Measurements from ENCODE around the gene ZKSCAN5. TPM values are rescaled to one million over a fixed set of nuclear protein-coding genes. Genes with fewer than 3 reads are reported as not detected.
"Not testable (repeated sequence)": the region's sequence is repeated elsewhere in the genome, so short reads cannot be mapped to it uniquely, and the experiment has no call there.

ZKSCAN5 gene
- polyA plus RNA-seq, 1 donor from 2014 or later = 18.6 TPM

DNA sequence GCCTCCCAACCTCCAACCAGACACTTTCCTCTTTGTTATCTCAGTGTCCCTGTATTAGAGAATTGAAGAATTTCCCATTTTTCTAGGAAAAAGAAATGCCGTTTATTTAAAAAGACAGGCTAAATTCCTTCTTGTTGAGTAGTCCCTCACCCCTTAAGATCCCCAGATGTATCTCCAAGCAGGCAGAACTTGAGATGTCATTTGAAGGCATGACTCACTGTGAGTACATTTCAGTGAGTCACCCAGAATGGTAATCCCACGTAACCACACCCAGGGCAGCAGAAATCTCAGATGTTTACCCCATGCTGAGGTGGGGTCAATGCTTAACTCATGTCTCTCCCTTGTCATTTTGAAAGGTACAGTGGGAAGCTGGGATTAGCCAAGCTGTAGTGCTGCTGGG lies 58.4 kb downstream of the ZKSCAN5 start:
- Histone ChIP-seq H3K9me3 (ENCODE audit: low read length) (no peaks in the 10 kb centered on the region), H3K79me2 (replicated peaks; ENCODE audit: insufficient read depth, low read length) (peaks cover 38% of the 10 kb centered on the region), H3F3A (ENCODE audit: insufficient read depth, low read length, poor library complexity, severe bottlenecking) (no peaks in the 10 kb centered on the region), H3K9ac (ENCODE audit: low read length) (no peak overlapping the region), H3K4me3 (ENCODE audit: low read length) (no peak overlapping the region), H3K27me3 (ENCODE audit: insufficient read depth, low read depth, low read length) (no peaks in the 10 kb centered on the region), H3K4me2 (ENCODE audit: low read length) (no peak overlapping the region), H3K9me2 (ENCODE audit: insufficient read depth, low read length) (no peaks in the 10 kb centered on the region), H4K20me1 (ENCODE audit: insufficient read depth) (no peaks in the 10 kb centered on the region), H2AFZ (ENCODE audit: low read depth, low read length) (no peak overlapping the region), H3K36me3 (ENCODE audit: insufficient read depth, low read length) (peaks cover 5% of the 10 kb centered on the region), H3K27ac (ENCODE audit: low read length) (no peak overlapping the region)
- TF ChIP-seq POLR2AphosphoS5 (IDR thresholded peaks at IDR 0.05) (no peak), EP300 (conservative IDR thresholded peaks at IDR 0.05; ENCODE audit: poor library complexity, severe bottlenecking) (no peak), SMC3 (conservative IDR thresholded peaks at IDR 0.05; ENCODE audit: poor library complexity) (no peak), MXI1 (conservative IDR thresholded peaks at IDR 0.05; ENCODE audit: poor library complexity, severe bottlenecking) (no peak), EZH2 (IDR thresholded peaks at IDR 0.05; ENCODE audit: borderline replicate concordance, insufficient read depth, low read length, poor library complexity, severe bottlenecking) (no peak), TAF1 (IDR thresholded peaks at IDR 0.05; ENCODE audit: low read depth) (no peak), RAD21 (conservative IDR thresholded peaks at IDR 0.05) (no peak)
- TF ChIP-seq, protein P1, sequence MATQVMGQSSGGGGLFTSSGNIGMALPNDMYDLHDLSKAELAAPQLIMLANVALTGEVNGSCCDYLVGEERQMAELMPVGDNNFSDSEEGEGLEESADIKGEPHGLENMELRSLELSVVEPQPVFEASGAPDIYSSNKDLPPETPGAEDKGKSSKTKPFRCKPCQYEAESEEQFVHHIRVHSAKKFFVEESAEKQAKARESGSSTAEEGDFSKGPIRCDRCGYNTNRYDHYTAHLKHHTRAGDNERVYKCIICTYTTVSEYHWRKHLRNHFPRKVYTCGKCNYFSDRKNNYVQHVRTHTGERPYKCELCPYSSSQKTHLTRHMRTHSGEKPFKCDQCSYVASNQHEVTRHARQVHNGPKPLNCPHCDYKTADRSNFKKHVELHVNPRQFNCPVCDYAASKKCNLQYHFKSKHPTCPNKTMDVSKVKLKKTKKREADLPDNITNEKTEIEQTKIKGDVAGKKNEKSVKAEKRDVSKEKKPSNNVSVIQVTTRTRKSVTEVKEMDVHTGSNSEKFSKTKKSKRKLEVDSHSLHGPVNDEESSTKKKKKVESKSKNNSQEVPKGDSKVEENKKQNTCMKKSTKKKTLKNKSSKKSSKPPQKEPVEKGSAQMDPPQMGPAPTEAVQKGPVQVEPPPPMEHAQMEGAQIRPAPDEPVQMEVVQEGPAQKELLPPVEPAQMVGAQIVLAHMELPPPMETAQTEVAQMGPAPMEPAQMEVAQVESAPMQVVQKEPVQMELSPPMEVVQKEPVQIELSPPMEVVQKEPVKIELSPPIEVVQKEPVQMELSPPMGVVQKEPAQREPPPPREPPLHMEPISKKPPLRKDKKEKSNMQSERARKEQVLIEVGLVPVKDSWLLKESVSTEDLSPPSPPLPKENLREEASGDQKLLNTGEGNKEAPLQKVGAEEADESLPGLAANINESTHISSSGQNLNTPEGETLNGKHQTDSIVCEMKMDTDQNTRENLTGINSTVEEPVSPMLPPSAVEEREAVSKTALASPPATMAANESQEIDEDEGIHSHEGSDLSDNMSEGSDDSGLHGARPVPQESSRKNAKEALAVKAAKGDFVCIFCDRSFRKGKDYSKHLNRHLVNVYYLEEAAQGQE (IDR thresholded peaks at IDR 0.05; ENCODE audit: borderline replicate concordance) = no peak
- TF ChIP-seq, protein P2, sequence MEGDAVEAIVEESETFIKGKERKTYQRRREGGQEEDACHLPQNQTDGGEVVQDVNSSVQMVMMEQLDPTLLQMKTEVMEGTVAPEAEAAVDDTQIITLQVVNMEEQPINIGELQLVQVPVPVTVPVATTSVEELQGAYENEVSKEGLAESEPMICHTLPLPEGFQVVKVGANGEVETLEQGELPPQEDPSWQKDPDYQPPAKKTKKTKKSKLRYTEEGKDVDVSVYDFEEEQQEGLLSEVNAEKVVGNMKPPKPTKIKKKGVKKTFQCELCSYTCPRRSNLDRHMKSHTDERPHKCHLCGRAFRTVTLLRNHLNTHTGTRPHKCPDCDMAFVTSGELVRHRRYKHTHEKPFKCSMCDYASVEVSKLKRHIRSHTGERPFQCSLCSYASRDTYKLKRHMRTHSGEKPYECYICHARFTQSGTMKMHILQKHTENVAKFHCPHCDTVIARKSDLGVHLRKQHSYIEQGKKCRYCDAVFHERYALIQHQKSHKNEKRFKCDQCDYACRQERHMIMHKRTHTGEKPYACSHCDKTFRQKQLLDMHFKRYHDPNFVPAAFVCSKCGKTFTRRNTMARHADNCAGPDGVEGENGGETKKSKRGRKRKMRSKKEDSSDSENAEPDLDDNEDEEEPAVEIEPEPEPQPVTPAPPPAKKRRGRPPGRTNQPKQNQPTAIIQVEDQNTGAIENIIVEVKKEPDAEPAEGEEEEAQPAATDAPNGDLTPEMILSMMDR (IDR thresholded peaks at IDR 0.05; ENCODE audit: poor library complexity, severe bottlenecking) = no peak

DNA sequence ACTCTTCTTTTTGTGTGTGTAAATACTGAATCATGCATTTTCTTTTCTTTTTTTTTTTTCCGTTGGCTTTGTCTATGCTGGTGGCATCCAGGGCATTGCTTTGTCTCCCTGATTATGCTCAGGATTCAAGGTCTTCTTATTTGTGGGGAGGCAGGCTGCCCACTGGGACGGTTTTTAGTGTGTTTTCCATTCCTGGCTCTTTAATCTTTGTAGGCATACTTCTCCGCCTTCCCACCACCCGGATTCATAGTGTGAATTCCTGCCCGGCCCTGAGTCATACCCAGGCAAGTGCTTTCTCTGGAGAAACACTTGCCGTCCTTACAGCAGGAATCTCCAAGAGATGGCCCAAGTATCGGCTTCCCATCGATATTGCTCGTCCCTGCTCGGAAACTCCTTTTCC lies 59.2 kb downstream of the ZKSCAN5 start:
- TF ChIP-seq EP300 (conservative IDR thresholded peaks at IDR 0.05; ENCODE audit: poor library complexity, severe bottlenecking) (no peak), POLR2AphosphoS5 (IDR thresholded peaks at IDR 0.05) (no peak), MXI1 (conservative IDR thresholded peaks at IDR 0.05; ENCODE audit: poor library complexity, severe bottlenecking) (no peak), TAF1 (IDR thresholded peaks at IDR 0.05; ENCODE audit: low read depth) (no peak), RAD21 (conservative IDR thresholded peaks at IDR 0.05) (no peak), SMC3 (conservative IDR thresholded peaks at IDR 0.05; ENCODE audit: poor library complexity) (no peak), EZH2 (IDR thresholded peaks at IDR 0.05; ENCODE audit: borderline replicate concordance, insufficient read depth, low read length, poor library complexity, severe bottlenecking) (no peak)
- TF ChIP-seq, protein P2 (IDR thresholded peaks at IDR 0.05; ENCODE audit: poor library complexity, severe bottlenecking) = no peak
- TF ChIP-seq, protein P1 (IDR thresholded peaks at IDR 0.05; ENCODE audit: borderline replicate concordance) = no peak
- Histone ChIP-seq H3K9me3 (ENCODE audit: low read length) (no peaks in the 10 kb centered on the region), H3K27ac (ENCODE audit: low read length) (no peak overlapping the region), H3K9me2 (ENCODE audit: insufficient read depth, low read length) (no peaks in the 10 kb centered on the region), H3F3A (ENCODE audit: insufficient read depth, low read length, poor library complexity, severe bottlenecking) (no peaks in the 10 kb centered on the region), H3K9ac (ENCODE audit: low read length) (no peak overlapping the region), H3K79me2 (replicated peaks; ENCODE audit: insufficient read depth, low read length) (peaks cover 37% of the 10 kb centered on the region), H4K20me1 (ENCODE audit: insufficient read depth) (no peaks in the 10 kb centered on the region), H3K4me2 (ENCODE audit: low read length) (no peak overlapping the region), H3K36me3 (ENCODE audit: insufficient read depth, low read length) (peaks cover 5% of the 10 kb centered on the region), H3K27me3 (ENCODE audit: insufficient read depth, low read depth, low read length) (no peaks in the 10 kb centered on the region), H3K4me3 (ENCODE audit: low read length) (no peak overlapping the region), H2AFZ (ENCODE audit: low read depth, low read length) (no peak overlapping the region)

DNA sequence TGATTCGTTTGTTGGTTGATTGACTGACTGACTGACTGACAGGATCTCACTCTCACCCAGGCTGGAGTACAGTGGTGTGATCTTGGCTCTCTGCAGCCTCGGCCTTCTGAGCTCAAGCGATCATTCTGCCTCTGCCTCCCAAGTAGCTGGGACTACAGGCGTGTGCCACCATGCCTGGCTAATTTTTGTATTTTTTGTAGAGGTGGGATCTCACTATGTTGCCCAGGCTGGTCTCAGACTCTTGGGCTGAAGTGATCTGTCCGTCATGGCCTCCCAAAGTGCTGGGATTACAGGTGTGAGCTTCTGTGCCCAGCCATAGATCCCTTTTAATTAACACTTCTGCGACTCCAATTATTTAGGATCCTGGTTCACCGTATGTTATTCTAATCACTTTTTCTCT lies 64.3 kb downstream of the ZKSCAN5 start:
- not testable (repeated sequence) for H3K36me3 ChIP-seq (ENCODE audit: insufficient read depth, low read length); H3K27ac ChIP-seq (ENCODE audit: low read length)

More for the DNA sequence above, 64.3 kb downstream of the ZKSCAN5 start:
- not testable (repeated sequence) for H3K4me2 ChIP-seq (ENCODE audit: low read length); H3F3A ChIP-seq (ENCODE audit: insufficient read depth, low read length, poor library complexity, severe bottlenecking); H3K27me3 ChIP-seq (ENCODE audit: insufficient read depth, low read depth, low read length); H3K9ac ChIP-seq (ENCODE audit: low read length); H2AFZ ChIP-seq (ENCODE audit: low read depth, low read length); H3K9me3 ChIP-seq (ENCODE audit: low read length); H3K4me3 ChIP-seq (ENCODE audit: low read length); H4K20me1 ChIP-seq (ENCODE audit: insufficient read depth); H3K79me2 ChIP-seq (replicated peaks; ENCODE audit: insufficient read depth, low read length); H3K9me2 ChIP-seq (ENCODE audit: insufficient read depth, low read length)
